Fibroblast of the aortic adventitia (primary cell): ENCODE data around the gene ARID2. TPM values are rescaled to one million over a fixed set of nuclear protein-coding genes. Genes with fewer than 3 reads are reported as not detected.

Source experiments
- DNase-seq: peaks from one replicate; pipeline ENCODE4 v3.0.0-alpha.2; 2010; ENCODE audit warnings: low read depth
- H3K4me3 ChIP-seq: 2 replicates; pipeline ENCODE4 v1.5.1; 2011; ENCODE audit warnings: low read depth, mild to moderate bottlenecking, control low read depth, low read length, moderate library complexity
- total RNA-seq: library from RNA; depleted of rRNA; stranded (reverse); fragments of >200 nt; gene quantifications from 2 replicates; pipeline ENCODE4 v1.2.3, GENCODE V29; 2012; ENCODE audit warnings: low replicate concordance
- TF ChIP-seq, protein P1 (sequence below): IDR thresholded peaks from 2 replicates; pipeline ENCODE4 v1.5.1; 2011; ENCODE audit warnings: mild to moderate bottlenecking, low read length, control low read depth, inconsistent platforms; ENCODE audit not compliant: insufficient read depth

The ARID2 gene
- total RNA-seq, 1 donor = 25.0 TPM

DNA sequence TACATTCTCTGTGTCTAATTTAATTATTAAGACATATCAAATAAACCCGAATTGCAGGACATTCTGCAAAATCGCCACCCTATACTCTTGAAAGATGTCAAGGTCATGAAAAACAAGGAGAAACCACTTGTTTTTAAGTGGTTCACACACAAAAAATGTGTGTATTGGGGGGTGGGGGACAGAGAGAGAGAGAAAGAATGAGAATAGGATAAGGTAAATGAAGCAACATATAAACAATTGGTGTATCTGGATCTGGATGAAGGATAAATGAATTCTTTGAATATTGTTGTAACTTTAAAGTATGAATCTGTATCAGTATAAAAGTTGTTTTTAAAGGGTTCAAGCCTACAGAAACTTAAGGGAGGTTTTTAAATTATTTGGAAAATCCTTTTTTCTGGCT lies 72.1 kb downstream of the ARID2 start:
- TF ChIP-seq, protein P1, sequence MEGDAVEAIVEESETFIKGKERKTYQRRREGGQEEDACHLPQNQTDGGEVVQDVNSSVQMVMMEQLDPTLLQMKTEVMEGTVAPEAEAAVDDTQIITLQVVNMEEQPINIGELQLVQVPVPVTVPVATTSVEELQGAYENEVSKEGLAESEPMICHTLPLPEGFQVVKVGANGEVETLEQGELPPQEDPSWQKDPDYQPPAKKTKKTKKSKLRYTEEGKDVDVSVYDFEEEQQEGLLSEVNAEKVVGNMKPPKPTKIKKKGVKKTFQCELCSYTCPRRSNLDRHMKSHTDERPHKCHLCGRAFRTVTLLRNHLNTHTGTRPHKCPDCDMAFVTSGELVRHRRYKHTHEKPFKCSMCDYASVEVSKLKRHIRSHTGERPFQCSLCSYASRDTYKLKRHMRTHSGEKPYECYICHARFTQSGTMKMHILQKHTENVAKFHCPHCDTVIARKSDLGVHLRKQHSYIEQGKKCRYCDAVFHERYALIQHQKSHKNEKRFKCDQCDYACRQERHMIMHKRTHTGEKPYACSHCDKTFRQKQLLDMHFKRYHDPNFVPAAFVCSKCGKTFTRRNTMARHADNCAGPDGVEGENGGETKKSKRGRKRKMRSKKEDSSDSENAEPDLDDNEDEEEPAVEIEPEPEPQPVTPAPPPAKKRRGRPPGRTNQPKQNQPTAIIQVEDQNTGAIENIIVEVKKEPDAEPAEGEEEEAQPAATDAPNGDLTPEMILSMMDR = no peak
- no peak for DNase-seq
- H3K4me3 ChIP-seq = no peak overlapping the region

DNA sequence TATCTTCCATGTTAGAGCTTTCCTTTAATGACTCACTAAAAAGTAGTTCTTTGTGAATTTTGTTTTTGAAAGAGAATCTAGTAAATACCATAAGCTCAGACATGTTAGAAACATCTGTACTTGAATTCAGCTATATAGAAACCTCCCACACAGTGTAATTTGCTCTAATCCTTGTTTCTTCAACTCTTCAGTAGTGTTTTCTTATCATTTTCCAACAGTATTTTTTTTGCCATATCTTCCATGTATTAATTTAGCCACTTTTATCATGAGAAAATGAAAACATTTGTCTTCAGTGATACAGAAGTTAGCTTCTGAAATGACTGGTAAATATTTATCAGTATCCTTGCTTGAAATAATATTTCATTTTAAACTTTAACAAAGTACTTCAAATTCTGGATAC lies 73.6 kb downstream of the ARID2 start:
- DNase-seq = no peak
- TF ChIP-seq, protein P1 = no peak
- no peak overlapping the region for H3K4me3 ChIP-seq

DNA sequence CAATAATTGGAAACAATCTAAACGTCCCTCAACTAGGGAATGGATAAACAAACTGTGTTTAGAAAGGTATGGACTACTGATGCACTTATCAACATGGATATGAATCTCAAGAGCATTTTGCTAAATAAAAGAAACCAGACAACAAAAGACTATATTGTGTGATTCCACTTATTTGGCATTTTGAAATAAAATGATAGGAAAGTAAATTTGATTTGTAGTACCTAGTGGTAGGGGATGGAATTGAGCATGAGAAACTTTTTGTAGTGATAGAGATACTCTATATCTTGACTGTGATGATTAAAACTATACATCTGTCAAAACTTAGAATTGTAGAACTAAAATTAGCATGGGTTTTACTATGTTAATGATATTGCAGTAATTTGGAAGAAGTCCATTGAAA lies 87.1 kb downstream of the ARID2 start:
- H3K4me3 ChIP-seq = no peak overlapping the region
- TF ChIP-seq, protein P1 = no peak
- no peak for DNase-seq

DNA sequence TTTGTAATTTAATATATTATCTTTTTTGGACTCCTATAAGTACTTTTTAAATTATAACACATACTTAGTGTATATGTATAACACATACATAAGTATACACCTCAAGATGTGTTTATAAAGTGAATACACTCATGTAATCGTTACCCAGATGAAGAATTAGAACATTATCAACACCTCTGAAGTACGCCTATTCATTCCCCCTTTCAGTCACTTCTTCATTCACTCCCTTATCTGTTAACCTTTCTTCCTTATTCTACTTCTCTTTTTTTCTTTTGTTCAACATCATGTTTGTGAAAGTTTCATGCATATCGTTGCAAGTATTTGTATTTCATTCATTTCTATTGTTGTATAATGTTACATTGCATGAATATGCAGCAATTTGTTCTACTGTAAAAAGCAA lies 98.5 kb downstream of the ARID2 start:
- TF ChIP-seq, protein P1 = no peak
- H3K4me3 ChIP-seq = no peak overlapping the region

DNA sequence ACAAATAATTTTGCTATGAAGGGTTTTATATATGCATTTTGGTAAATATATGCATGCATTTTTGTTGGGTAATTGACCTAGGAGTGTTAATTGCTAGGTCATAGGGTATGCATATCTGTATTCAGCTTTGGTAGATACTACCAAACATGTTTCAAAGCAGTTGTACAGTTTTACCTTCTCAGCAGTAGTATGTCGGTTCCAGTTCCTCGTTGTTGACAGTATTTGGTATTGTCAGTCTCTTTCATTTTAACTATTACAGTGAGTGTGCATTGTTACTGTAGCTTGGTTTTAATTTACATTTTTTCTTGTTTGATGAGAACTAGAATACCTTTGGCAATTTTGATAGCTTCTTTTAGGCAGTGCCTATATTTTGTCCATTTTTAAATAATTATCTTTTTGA lies 98.9 kb downstream of the ARID2 start:
- no peak for DNase-seq
- H3K4me3 ChIP-seq = no peak overlapping the region
- TF ChIP-seq, protein P1 = no peak

More for the DNA sequence above, 98.5 kb downstream of the ARID2 start:
- DNase-seq = no peak

DNA sequence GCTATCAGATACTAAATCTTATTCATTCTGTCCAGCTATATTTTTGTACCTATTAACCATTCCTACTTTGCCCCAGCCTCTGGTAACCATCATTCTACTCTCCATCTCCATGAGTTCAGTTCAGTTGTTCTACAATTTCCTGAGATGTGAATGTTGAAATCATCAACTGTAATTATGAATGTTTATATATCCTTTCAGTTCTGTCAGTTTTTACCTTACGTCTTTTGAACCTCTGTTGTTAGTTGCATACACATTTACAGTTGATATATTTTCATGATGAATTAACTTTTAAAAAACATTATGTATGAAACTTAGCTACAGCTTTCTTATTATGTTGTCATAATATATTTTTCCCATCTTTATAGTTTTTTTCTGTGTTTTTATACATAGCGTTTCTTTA lies 102.1 kb downstream of the ARID2 start:
- DNase-seq = no peak
- TF ChIP-seq, protein P1 = no peak
- no peak overlapping the region for H3K4me3 ChIP-seq

DNA sequence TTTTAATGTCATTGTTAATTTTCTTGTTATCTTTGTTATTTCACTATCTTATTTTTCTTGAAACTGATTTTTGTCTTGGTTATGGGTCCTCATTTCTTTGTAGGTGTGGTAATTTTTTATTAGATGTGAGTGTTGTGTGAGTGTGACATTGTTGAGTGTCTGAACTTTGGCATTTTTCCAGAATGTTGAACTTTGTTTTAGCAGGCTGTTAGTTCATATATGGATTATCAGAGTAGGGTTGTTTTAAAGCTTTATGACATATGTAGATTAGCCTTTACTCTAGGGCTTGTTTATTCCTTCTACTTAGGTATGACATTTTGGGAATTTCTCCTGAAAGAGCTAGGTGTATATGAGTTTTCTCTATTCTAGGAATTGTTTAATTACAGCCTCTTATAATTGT lies 103.9 kb downstream of the ARID2 start:
- TF ChIP-seq, protein P1 = no peak
- H3K4me3 ChIP-seq = no peak overlapping the region
- DNase-seq = no peak
